GM21360 (cell line): ENCODE results near the gene ITPR1.

ENCODE experiments used
- ATAC-seq: cut with Tn5 transposase; IDR thresholded peaks from one replicate; pipeline ENCODE4 v1.9.1; 2021; ENCODE audit warnings: mild to moderate bottlenecking, moderate library complexity; ENCODE audit not compliant: unreplicated experiment

The ITPR1 gene

GRCh38 chr3:4820296-4821121 is 327.4 kb downstream of the ITPR1 start:
- no peak for ATAC-seq

- no peak for ATAC-seq
These were observed 328.2 kb downstream of the ITPR1 start for GRCh38 chr3:4821338-4821737.

GRCh38 chr3:4821975-4822374 is 328.8 kb downstream of the ITPR1 start:
- no peak for ATAC-seq

GRCh38 chr3:4822568-4822967 is 329.4 kb downstream of the ITPR1 start:
- no peak for ATAC-seq

DNA sequence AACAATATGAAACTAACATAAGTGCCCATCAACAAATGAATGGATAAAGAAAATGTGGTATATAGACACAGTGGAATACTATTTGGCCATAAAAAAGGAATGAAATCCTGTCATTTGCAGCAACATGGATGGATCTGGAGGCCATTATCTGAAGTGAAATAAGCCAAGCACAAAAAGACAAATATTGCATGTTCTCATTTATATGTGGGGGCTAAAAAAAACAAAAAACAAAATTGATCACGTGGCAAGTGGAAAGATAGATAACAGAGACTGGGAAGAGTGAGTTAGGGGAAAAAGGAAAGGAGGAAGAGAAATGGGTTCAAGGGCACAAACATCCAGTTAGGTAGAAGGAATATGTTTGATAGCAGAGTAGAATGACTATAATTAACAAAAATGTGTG is 330.2 kb downstream of the ITPR1 start:
- no peak for ATAC-seq

GRCh38 chr3:4823986-4824925 is 331.1 kb downstream of the ITPR1 start:
- no peak for ATAC-seq

DNA sequence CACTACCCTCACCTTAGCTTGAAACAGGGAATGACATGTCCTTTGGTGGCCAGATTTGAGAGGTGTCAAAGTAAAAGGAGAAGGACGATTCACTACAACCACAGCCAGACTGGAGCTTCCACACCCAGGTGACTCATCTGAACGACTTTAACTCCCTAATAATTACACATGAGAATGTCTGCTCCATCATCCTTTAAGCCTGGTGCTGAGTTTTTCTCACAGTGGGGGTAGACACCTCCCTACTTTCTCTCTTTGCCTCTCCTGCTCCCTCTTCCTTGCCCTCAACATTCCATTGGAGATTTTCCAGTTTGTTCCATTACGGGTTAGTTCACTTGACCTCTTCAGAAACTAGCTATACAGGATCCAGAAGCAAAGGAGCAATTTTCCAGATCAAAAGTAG is 331.8 kb downstream of the ITPR1 start:
- ATAC-seq: no peak

DNA sequence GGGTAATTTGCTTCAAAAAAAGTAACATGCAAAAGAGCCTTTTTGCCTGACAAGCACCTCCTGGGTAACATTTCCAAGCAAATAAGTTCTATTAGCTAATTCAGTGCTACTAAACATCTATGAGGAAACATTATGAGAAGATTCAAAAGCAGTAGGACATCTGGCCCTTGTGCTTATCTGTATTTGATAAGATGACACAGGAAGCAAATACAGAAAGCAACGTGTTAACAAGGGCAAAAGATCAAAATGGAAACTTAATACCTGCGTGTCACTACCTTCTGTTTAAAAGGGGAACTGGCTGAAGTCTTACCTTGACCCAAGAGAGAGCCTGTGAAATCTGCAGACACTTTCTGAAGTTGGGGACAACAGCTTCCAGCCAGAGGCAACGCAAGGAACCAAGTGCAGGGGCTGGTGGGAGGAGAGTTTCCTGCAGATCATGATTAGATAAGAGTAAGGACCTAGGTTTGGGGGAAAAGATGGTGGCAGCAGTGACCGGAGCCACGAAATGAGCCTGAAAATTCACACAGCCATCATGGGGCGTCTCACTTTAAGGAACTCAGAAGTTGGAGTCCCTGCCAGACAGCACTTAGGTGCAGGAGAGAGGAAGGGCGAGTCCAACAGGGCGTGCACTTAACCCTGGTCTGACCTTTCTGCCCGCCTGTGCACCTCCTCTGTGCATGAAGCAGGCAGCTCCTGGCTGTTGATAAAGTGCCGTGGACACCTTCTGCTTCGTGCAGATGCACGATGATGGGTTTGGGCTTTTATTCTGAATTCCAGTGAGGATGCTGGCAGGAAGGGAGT is 332.5 kb downstream of the ITPR1 start:
- ATAC-seq: no peak

GRCh38 chr3:4826237-4827100 is 333.3 kb downstream of the ITPR1 start:
- ATAC-seq: no peak

DNA sequence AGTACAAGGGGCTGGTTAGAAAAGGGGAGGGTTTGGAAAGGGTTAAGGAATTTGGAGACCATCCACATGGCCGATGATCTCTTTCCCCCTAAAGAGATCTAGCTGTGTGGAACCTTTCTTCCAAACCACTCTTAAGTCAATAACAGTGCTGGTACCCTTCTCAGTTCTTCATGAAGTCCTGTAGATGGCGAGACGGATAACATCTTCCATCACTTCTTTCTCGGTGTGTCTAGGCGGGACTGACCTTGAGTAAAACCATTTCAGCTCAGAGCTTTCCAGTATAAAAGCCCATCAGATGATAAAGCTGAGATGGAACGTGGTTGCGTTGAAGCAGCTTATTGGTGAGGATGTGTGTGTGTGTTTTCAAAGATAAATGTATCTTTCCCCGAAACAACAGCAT is 334.6 kb downstream of the ITPR1 start:
- no peak for ATAC-seq

- ATAC-seq: no peak
These were observed 335.3 kb downstream of the ITPR1 start for GRCh38 chr3:4828279-4829030.

DNA sequence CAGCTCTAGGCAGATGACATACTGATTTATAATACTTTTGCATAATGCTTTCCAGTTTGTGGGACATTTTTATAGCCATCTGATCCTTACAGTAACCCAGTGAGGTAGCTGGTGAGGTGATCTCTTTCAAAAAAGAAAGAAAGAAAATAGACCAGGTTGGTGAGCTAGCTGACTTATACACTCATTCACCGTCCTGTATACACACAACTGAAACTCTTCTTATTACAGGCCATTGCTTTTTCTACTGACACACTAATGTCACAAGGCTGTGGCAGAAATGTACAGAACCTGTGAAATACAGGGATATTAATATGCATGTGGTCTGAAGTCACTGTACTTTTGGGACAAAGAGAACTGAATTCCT is 335.9 kb downstream of the ITPR1 start:
- peak; percentile 53 for ATAC-seq

GRCh38 chr3:4830586-4830914 is 337.4 kb downstream of the ITPR1 start:
- ATAC-seq: no peak

DNA sequence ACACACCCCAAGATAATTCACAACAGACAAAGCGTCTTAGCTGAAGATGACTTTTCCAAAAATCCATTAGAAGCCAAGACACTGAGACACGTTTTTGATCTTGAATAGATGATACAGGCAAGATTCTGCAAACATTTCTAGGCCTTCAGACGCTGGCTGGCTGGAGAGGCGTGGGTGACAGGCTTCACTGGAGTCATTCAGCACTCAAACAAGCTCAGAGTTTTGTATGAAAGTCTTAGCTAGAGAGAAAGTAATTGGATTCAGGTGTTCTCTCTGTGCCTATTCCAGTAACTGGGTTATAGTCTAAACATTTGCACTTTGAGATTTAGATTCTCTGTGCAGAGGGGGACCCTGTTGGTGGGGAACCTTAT is 338.4 kb downstream of the ITPR1 start:
- peak; percentile 12 for ATAC-seq

DNA sequence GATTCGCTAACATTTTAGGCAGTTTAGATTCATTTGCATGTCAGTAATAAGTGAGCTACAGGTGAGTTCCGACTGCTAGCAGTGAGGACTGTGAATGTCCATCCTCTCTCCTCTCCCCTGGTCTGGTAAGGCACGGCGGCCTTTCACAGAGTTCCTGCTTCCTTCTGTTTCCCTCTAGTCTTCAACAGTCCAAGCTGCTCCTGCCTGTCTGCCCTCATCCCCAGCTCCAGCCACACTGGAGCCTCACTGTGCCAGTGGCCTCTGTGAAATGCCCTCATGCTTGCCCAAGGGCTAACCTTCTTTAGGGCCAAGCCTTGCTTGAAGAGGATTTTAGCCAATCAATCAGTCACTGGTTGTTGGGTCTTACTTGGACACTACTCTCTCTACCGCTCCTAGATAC is 340.3 kb downstream of the ITPR1 start:
- no peak for ATAC-seq

DNA sequence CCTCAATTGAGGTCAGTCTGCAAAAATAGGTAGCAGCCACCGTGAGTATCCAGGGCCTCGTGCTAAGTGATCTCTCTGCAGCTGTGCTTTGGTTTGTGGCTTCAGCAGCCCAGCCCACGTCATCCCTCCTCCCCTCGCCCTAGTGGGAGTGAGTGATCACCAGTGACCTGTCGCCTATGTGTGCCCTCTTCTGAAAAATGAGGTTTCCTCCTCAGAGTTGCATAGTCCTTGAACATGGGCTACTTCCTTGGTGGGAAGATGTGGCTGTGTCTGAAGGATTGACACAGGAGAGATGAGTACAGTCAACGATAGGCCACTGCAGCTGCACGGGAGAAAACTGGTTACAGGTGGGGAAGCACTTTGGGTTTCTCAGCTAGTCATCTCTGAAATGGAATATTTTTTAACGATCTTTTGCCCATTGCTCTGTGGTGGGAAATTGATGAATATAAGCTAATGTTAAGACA is 341.3 kb downstream of the ITPR1 start:
- ATAC-seq: peak; percentile 43

DNA sequence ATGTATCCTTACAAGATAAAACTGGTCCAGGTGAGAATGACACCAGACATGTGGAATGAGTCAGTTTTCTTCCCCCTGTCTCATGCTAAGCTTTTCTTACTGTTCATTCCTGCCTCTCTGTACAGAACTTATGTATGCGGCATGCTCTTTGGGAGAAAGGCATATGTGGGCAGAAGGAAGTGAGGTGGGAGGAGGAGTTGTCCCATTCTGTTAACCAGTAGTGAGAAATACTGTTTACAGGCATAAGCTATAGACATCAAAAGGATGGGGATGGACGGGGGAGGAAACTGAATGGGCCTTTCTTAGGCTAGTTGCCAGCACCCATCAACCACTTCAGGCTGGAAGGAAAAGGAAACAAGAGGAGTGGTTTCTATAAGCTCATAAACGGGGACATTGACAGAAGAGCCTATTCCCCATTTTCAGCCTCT is 342.5 kb downstream of the ITPR1 start:
- ATAC-seq: no peak

DNA sequence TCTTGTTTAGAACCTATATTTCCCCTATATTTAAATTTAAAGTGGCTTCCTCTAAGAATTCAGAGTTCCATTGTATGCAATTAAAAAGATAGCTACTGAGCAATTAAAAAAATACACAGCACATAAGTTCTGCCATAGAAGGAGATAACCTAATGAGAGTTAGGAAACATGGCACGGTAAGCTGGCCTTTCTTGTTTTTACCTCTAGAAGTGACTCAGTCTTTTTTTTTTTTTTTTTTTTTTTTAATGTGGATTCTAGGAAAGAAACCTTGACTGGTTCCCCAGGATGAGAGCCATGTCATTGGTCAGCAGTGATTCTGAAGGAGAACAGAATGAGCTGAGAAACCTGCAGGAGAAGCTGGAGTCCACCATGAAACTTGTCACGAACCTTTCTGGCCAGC is 343.4 kb downstream of the ITPR1 start:
- no peak for ATAC-seq

DNA sequence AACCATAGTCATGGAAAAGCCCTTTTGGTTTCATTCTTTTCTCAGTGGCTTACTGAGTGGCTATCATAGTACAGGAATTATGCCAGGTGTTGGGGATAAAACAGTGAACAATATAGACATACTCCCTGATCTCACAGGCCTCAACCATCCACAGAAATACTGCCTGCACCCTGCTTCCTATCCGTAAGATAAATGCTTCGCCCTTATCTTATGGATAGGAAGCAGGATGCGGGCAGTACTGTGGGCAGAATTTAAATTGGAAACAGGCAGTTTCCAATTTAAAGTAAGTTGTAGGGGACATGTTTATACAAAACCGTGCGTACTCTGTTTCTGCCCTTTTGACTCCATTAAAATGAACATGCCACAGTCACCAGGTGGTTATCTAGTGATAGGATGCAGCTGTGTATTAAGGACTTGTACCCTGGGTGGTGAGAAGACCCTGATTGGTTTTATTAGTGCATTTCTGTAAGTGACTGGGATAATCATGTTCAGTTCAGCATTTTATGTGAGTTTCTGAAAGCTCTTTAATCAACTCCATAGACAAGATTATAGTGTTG is 344.3 kb downstream of the ITPR1 start:
- ATAC-seq: no peak
